NCI-H82 treated with DMSO at 0.1 percent for 48 hours (cell line): ENCODE results near the gene BEND4.

ENCODE experiments used
- DNase-seq: peaks from one replicate; lab custom pipeline; 2025; ENCODE audit not compliant: unreplicated experiment; lab: John Stamatoyannopoulos, UW

The BEND4 gene

DNA sequence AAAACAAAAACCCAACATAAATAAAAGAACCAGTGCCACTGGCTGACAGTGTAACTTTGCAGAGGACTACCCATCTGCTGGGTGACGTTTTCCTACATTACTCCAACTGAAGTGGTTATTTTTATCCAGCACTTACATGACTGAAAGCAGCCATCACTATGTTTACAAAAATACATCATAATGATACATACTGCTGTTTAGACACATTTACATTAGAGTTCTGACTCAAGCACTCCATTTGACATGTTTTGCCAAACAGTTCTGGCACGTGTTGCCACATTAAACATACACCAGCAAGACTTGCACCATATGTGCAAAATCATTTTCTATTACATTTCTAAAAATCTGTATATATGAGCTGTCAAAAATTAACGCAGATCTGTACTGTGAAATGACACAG is 39.6 kb downstream of the BEND4 start:
- no peak for DNase-seq

DNA sequence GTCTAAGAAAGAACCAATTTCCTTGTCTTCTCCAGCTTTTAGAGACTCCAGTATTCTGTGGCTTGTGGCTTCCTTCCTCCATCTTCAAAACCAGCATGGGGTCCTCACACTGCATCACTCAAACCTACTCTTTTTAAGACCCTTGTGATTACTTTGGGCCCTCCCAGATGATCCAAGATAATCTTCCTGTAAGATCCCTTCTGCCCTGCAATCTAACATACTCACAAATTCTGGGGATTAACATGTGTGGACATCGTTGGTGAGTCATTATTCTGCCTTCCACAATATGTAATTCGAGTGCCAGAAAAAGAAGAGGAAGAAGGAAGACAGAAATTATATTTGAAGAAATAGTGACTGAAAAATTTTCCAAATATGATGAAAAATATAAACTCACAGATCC is 47.9 kb downstream of the BEND4 start:
- peak; percentile 45 for DNase-seq

GRCh38 chr4:42101446-42101975 is 50.9 kb downstream of the BEND4 start:
- DNase-seq = no peak

- DNase-seq = no peak
Measured at GRCh38 chr4:42088386-42088785, 64.1 kb downstream of the BEND4 start.

DNA sequence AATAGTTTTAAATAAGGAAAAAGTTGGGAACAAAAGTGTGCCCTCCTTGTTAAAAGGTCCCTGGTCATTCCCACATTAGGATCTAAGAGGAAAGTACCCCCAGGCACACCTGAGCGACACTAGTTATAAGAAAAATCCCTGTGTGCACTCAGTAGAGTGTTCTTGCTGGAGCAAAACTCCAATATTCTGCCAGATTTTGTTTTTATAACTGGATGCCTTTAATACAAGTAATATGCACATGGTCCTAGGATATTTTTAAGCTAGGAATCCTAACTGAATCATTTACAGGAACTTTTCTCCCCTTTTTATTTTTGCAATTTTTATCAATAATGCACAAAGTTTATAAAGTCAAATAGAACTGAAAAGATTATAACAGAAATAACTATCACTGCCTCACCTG is 68.6 kb downstream of the BEND4 start:
- no peak for DNase-seq

DNA sequence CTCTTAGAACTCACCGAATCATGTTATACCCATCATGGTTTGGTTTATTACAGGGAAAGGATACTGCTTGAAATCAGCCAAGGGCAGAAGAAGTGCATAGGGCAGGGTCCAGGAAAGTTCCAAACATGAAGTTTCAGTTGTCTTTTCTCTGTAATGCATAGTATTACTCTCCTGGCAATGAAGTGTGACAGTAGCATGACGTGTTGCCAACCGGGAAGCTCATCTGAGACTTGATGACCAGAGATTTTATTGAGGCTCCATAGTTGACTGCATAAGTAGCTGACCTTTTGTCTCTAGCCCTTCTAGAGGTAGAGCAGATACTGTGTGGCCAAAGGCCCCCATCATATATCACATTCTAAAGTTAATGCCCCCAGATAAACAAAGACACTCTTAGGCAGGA is 72.1 kb downstream of the BEND4 start:
- DNase-seq = no peak

- DNase-seq = no peak
Measured at GRCh38 chr4:42078184-42078801, 74.2 kb downstream of the BEND4 start.

DNA sequence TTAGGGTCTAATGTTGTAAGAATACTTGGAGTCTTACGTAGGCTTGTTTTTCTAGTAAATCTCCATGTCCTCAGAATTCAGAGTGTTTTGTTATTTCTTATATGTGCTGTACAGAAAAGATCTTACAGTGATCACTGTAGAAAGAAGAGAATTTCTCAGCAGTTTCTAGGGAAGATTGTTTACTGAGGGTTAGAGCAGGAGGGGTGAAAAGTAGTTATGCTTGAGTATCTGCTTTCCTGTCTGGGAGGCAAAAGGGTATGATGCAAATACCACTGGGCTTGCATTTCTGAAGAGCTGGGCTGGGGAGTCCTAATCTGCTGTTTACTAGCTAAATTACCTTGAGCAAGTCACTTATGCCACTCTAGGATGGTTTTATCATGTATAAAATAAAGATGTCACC is 78.2 kb downstream of the BEND4 start:
- no peak for DNase-seq

GRCh38 chr4:42070463-42070862 is 82.0 kb downstream of the BEND4 start:
- DNase-seq = no peak

DNA sequence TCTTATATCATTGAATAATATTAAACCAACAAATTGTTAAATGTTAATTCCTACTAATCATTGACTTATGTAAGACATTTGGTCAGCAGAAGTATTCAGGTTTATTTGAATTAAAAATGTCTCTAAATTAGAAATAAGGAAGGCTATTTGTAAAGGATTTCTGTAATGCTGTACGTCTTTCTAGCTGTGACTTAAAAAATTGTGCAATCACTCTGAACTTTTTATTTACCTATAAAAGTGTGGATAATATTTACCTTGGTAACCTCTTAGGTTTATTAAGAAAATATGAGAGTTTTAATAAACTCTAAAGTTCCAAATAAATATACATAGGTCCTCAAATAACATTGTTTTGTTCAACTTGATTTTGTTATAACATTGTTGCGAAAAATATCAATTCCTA is 85.2 kb downstream of the BEND4 start:
- DNase-seq = no peak

- no peak for DNase-seq
Measured at GRCh38 chr4:42066402-42066801, 86.1 kb downstream of the BEND4 start.
